Loucy (cell line): Measurements from ENCODE around the gene IFITM1.

Source experiments
- H2AFZ ChIP-seq: fragments of 200-600 bp; sonication (generic); 2 replicates; pipeline ENCODE4 v1.6.0; 2016; ENCODE audit warnings: antibody characterized with exemption, mild to moderate bottlenecking, low read length, moderate library complexity
- H3F3A ChIP-seq: fragments of 200-600 bp; 2 replicates; pipeline ENCODE4 v1.6.0; 2016; ENCODE audit warnings: antibody characterized with exemption, low read depth, mild to moderate bottlenecking
- H3K27me3 ChIP-seq: fragments of 200-600 bp; sonication (generic); 2 replicates; pipeline ENCODE4 v1.6.1; 2014; ENCODE audit warnings: low read length, mild to moderate bottlenecking; ENCODE audit not compliant: insufficient read depth, poor library complexity, severe bottlenecking
- H3K36me3 ChIP-seq: fragments of 200-600 bp; sonication (generic); 2 replicates; pipeline ENCODE4 v1.6.1; 2016; ENCODE audit warnings: low read length; ENCODE audit not compliant: insufficient read depth
- H3K4me1 ChIP-seq: fragments of 200-600 bp; sonication (generic); 2 replicates; pipeline ENCODE4 v1.5.1; 2014; ENCODE audit warnings: low read length, mild to moderate bottlenecking; ENCODE audit not compliant: insufficient read depth, poor library complexity, severe bottlenecking
- H3K4me2 ChIP-seq: fragments of 200-600 bp; sonication (generic); 2 replicates; pipeline ENCODE4 v1.6.0; 2014; ENCODE audit warnings: antibody characterized with exemption, low read length, low read depth, mild to moderate bottlenecking; ENCODE audit not compliant: poor library complexity, severe bottlenecking
- H3K4me3 ChIP-seq: fragments of 200-600 bp; sonication (generic); 2 replicates; pipeline ENCODE4 v1.5.1; 2014; ENCODE audit warnings: low read length, mild to moderate bottlenecking, mixed read lengths; ENCODE audit not compliant: poor library complexity, severe bottlenecking
- H3K79me2 ChIP-seq: fragments of 200-600 bp; sonication (generic); 2 replicates; pipeline ENCODE4 v1.6.1; 2014; ENCODE audit warnings: low read length; ENCODE audit not compliant: insufficient read depth
- H3K9ac ChIP-seq: fragments of 200-600 bp; sonication (generic); 2 replicates; pipeline ENCODE4 v1.6.0; 2014; ENCODE audit warnings: mild to moderate bottlenecking, low read depth, low read length, moderate library complexity; ENCODE audit not compliant: poor library complexity, severe bottlenecking
- H3K9me2 ChIP-seq: fragments of 200-600 bp; sonication (generic); replicated peaks from 2 replicates; pipeline ENCODE4 v1.6.1; 2016; ENCODE audit warnings: low read depth, low read length, mixed read lengths
- H3K9me3 ChIP-seq: fragments of 200-600 bp; sonication (generic); 2 replicates; pipeline ENCODE4 v1.6.1; 2014; ENCODE audit warnings: mild to moderate bottlenecking, antibody characterized with exemption, low read length, low read depth; ENCODE audit not compliant: insufficient read depth
- H4K20me1 ChIP-seq: fragments of 200-600 bp; sonication (generic); 2 replicates; pipeline ENCODE4 v1.6.0; 2014; ENCODE audit warnings: antibody characterized with exemption, low read length, mild to moderate bottlenecking; ENCODE audit not compliant: insufficient read depth, poor library complexity, severe bottlenecking
- CTCF ChIP-seq: fragments of 200-600 bp; sonication (generic); conservative IDR thresholded peaks from 2 replicates; pipeline ENCODE4 v1.5.1; 2014; ENCODE audit warnings: mild to moderate bottlenecking, antibody characterized with exemption, low read length
- EZH2phosphoT487 ChIP-seq: fragments of 200-600 bp; IDR thresholded peaks from 2 replicates; pipeline ENCODE4 v1.6.1; 2018; ENCODE audit warnings: antibody characterized with exemption, mild to moderate bottlenecking, moderate library complexity, borderline replicate concordance

The IFITM1 gene

DNA sequence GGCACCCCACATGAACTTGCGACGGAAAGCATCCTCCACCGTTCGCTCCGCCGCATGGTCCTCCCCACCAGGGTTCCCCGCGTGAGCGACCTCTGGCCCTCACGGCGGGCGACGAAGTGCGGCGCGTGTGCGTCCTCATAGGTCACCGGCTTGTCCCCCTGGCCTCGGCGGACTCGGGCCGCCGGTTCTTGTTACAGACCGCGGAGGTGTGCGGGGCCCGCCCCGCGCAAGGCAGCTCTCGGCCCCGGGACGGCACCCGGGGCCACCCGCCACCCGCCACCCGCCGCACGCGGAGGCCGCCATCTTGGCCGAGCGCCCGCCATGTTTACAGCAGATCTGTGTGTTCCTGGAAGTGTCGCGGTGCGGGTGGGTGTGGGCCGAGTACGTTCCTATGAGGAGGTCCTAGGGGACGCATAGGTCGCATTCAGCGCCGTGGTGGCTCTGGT lies 9.8 kb upstream of the IFITM1 start:
- H3K4me2 ChIP-seq = no peak overlapping the region
- H3F3A ChIP-seq = peaks cover 4% of the 10 kb centered on the region; the same call in 1 of the 2 replicates
- peaks cover 34% of the 10 kb centered on the region for H3K79me2 ChIP-seq
- H3K27me3 ChIP-seq = no peaks in the 10 kb centered on the region
- H3K9ac ChIP-seq = no peak overlapping the region
- peaks cover 27% of the 10 kb centered on the region for H3K4me1 ChIP-seq
- no peaks in the 10 kb centered on the region for H3K36me3 ChIP-seq
- TF ChIP-seq EZH2phosphoT487 = no peak
- H2AFZ ChIP-seq = no peak overlapping the region
- H3K9me3 ChIP-seq = no peaks in the 10 kb centered on the region
- peaks cover 2% of the 10 kb centered on the region for H4K20me1 ChIP-seq
- H3K4me3 ChIP-seq = no peak overlapping the region
- no peaks in the 10 kb centered on the region for H3K9me2 ChIP-seq

GRCh38 chr11:304915-305843 lies 8.7 kb upstream of the IFITM1 start:
- no peaks in the 10 kb centered on the region for H3K27me3 ChIP-seq
- peak overlapping the region; percentile 98 for H3K9ac ChIP-seq
- no peaks in the 10 kb centered on the region for H3K9me2 ChIP-seq
- no peaks in the 10 kb centered on the region for H3K36me3 ChIP-seq
- peak overlapping the region; percentile 26 for H3K4me2 ChIP-seq
- H3K4me3 ChIP-seq = no peak overlapping the region
- peaks cover 4% of the 10 kb centered on the region; the same call in 1 of the 2 replicates for H3F3A ChIP-seq
- peaks cover 30% of the 10 kb centered on the region for H3K4me1 ChIP-seq
- H2AFZ ChIP-seq = no peak overlapping the region
- no peaks in the 10 kb centered on the region for H3K9me3 ChIP-seq
- TF ChIP-seq EZH2phosphoT487 (no peak), CTCF (peak; percentile 72)
- peaks cover 4% of the 10 kb centered on the region for H4K20me1 ChIP-seq
- H3K79me2 ChIP-seq = peaks cover 45% of the 10 kb centered on the region

DNA sequence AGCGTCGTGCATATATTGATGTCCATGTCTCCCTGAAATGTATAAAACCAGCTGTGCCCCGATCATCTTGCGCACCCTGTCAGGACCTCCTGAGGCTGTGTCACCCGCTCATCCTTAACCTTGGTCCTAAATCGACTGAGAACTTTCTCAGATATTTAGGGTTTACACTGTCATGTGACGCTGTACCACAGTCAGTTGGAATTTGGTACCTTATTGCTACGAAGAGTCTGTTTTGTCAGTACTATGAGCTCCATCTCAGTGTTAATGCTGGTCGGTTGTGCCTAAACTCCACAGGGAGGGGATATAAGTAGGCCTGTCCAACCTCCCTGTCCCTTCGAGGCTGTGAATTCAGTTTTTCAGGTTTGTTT lies 8.0 kb upstream of the IFITM1 start:
- Histone ChIP-seq H3K9ac (peak overlapping the region; percentile 98), H2AFZ (no peak overlapping the region)

More for the DNA sequence above, 8.0 kb upstream of the IFITM1 start:
- peaks cover 4% of the 10 kb centered on the region; the same call in 1 of the 2 replicates for H3F3A ChIP-seq
- no peaks in the 10 kb centered on the region for H3K9me2 ChIP-seq
- no peaks in the 10 kb centered on the region for H3K9me3 ChIP-seq
- peaks cover 45% of the 10 kb centered on the region for H3K79me2 ChIP-seq
- no peak overlapping the region for H3K4me3 ChIP-seq
- H3K4me2 ChIP-seq = no peak overlapping the region
- no peaks in the 10 kb centered on the region for H3K27me3 ChIP-seq
- H3K36me3 ChIP-seq = no peaks in the 10 kb centered on the region
- TF ChIP-seq CTCF (no peak), EZH2phosphoT487 (no peak)
- peaks cover 4% of the 10 kb centered on the region for H4K20me1 ChIP-seq
- H3K4me1 ChIP-seq = peaks cover 30% of the 10 kb centered on the region
